ENCODE data around the gene MYL9.
A peak's percentile ranks its signal among the peaks of the same experiment; 100 is the strongest.

MYL9 gene

GRCh38 chr20:36497856-36498255 is 43.5 kb upstream of the MYL9 start:
- CTCF ChIA-PET = no interaction called here
- no peak for TF ChIP-seq CTCF (conservative IDR thresholded peaks at IDR 0.05; ENCODE audit: low read depth)
- DNase-seq (ENCODE audit: low spot score) = no peak
- POLR2A ChIA-PET (ENCODE audit: low non-redundant PET) = no interaction called here
- peak overlapping the region; percentile 13 for H3K27ac ChIP-seq

- ChIA-PET CTCF (interaction anchor here (0.9 kb wide), 1 partner anchor 58 kb away, joined by 3 read pairs; no protein-coding TSS in a partner anchor), POLR2A (ENCODE audit: low non-redundant PET) (no interaction called here)
- H3K27ac ChIP-seq = peak overlapping the region; percentile 13
- no peak for TF ChIP-seq CTCF (conservative IDR thresholded peaks at IDR 0.05; ENCODE audit: low read depth)
- no peak for DNase-seq (ENCODE audit: low spot score)
These were observed 42.7 kb upstream of the MYL9 start for GRCh38 chr20:36498386-36499179.

- POLR2A ChIA-PET (ENCODE audit: low non-redundant PET) = no interaction called here
- no peak for DNase-seq (ENCODE audit: low spot score)
- CTCF ChIA-PET = no interaction called here
- TF ChIP-seq CTCF (conservative IDR thresholded peaks at IDR 0.05; ENCODE audit: low read depth) = no peak
- H3K27ac ChIP-seq = no peak overlapping the region
These were observed 42.1 kb upstream of the MYL9 start for GRCh38 chr20:36499211-36499610.

- ChIA-PET POLR2A (ENCODE audit: low non-redundant PET) (no interaction called here), CTCF (interaction anchor here (0.6 to 1.2 kb wide), 4 partner anchors 20 to 297 kb away, joined by 3 to 5 read pairs (median 4); no protein-coding TSS in a partner anchor)
- TF ChIP-seq CTCF (conservative IDR thresholded peaks at IDR 0.05; ENCODE audit: low read depth) = no peak
- H3K27ac ChIP-seq = peak overlapping the region; percentile 5; the same call in 1 of the 2 replicates
- DNase-seq (ENCODE audit: low spot score) = no peak
These were observed 41.4 kb upstream of the MYL9 start for GRCh38 chr20:36499723-36500501.

GRCh38 chr20:36501367-36502006 is 39.8 kb upstream of the MYL9 start:
- ChIA-PET POLR2A (ENCODE audit: low non-redundant PET) (no interaction called here), CTCF (interaction anchor here (0.5 to 1.6 kb wide), 4 partner anchors 104 to 345 kb away, joined by 3 read pairs; partner anchors contain the start of gene RAB5IF)

More at GRCh38 chr20:36501367-36502006, 39.8 kb upstream of the MYL9 start:
- DNase-seq (ENCODE audit: low spot score) = no peak
- peak overlapping the region; percentile 5; the same call in 1 of the 2 replicates for H3K27ac ChIP-seq
- no peak for TF ChIP-seq CTCF (conservative IDR thresholded peaks at IDR 0.05; ENCODE audit: low read depth)
